Nephron progenitor cell (in vitro differentiated cells): ENCODE results near the gene NR6A1.
A peak's percentile ranks its signal among the peaks of the same experiment; 100 is the strongest.

ENCODE experiments used
- DNase-seq: peaks from one replicate; pipeline ENCODE4 v3.0.0; 2021
- H3K27ac Mint-ChIP-seq: 2 replicates; pipeline ENCODE4 v1.8.0; 2021; ENCODE audit warnings: mild to moderate bottlenecking, moderate library complexity, mixed read lengths
- H3K27me3 Mint-ChIP-seq: 2 replicates; pipeline ENCODE4 v1.8.0; 2021; ENCODE audit warnings: mild to moderate bottlenecking, low read depth, mixed read lengths; ENCODE audit not compliant: poor library complexity
- H3K36me3 Mint-ChIP-seq: 2 replicates; pipeline ENCODE4 v1.8.0; 2021; ENCODE audit warnings: low read depth, mixed read lengths
- H3K4me1 Mint-ChIP-seq: 2 replicates; pipeline ENCODE4 v1.8.0; 2021; ENCODE audit warnings: mixed read lengths
- H3K4me3 Mint-ChIP-seq: 2 replicates; pipeline ENCODE4 v1.8.0; 2021; ENCODE audit warnings: mild to moderate bottlenecking, moderate library complexity, mixed read lengths
- H3K9me3 Mint-ChIP-seq: 2 replicates; pipeline ENCODE4 v1.8.0; 2021; ENCODE audit warnings: mild to moderate bottlenecking, moderate library complexity, mixed read lengths
- CTCF ChIP-seq: fragments of 200-600 bp; sonication (generic); IDR thresholded peaks from 2 replicates; pipeline ENCODE4 v1.5.0; 2021; ENCODE audit warnings: antibody characterized with exemption

NR6A1 gene

GRCh38 chr9:124771867-124772679 is 962 bp upstream of the NR6A1 start:
- peaks cover 30% of the 10 kb centered on the region for H3K27me3 Mint-ChIP-seq
- no peaks in the 10 kb centered on the region for H3K36me3 Mint-ChIP-seq
- H3K4me3 Mint-ChIP-seq: peak overlapping the region; percentile 84
- H3K9me3 Mint-ChIP-seq: no peaks in the 10 kb centered on the region
- H3K27ac Mint-ChIP-seq: peak overlapping the region; percentile 100
- TF ChIP-seq CTCF: peak; percentile 91
- peak; percentile 87 for DNase-seq
- H3K4me1 Mint-ChIP-seq: peaks cover 46% of the 10 kb centered on the region

- no peak for TF ChIP-seq CTCF
- H3K36me3 Mint-ChIP-seq: no peaks in the 10 kb centered on the region
- H3K9me3 Mint-ChIP-seq: no peaks in the 10 kb centered on the region
- H3K27me3 Mint-ChIP-seq: peaks cover 17% of the 10 kb centered on the region
- peak overlapping the region; percentile 91 for H3K4me3 Mint-ChIP-seq
- H3K27ac Mint-ChIP-seq: peak overlapping the region; percentile 99
- peaks cover 50% of the 10 kb centered on the region for H3K4me1 Mint-ChIP-seq
- peak; percentile 60 for DNase-seq
Measured at GRCh38 chr9:124770359-124771020, 621 bp downstream of the NR6A1 start.

GRCh38 chr9:124769549-124770358 is 1.4 kb downstream of the NR6A1 start:
- Mint-ChIP-seq H3K36me3 (no peaks in the 10 kb centered on the region), H3K4me3 (peak overlapping the region; percentile 91), H3K4me1 (peaks cover 57% of the 10 kb centered on the region), H3K9me3 (no peaks in the 10 kb centered on the region), H3K27ac (peak overlapping the region; percentile 99), H3K27me3 (peaks cover 11% of the 10 kb centered on the region)
- DNase-seq: peak; percentile 69
- no peak for TF ChIP-seq CTCF

GRCh38 chr9:124768750-124769548 is 2.2 kb downstream of the NR6A1 start:
- Mint-ChIP-seq H3K4me3 (peak overlapping the region; percentile 91), H3K9me3 (no peaks in the 10 kb centered on the region), H3K36me3 (no peaks in the 10 kb centered on the region), H3K4me1 (peaks cover 65% of the 10 kb centered on the region), H3K27me3 (peaks cover 4% of the 10 kb centered on the region), H3K27ac (peak overlapping the region; percentile 87)
- DNase-seq: no peak
- no peak for TF ChIP-seq CTCF

GRCh38 chr9:124768334-124768733 is 2.8 kb downstream of the NR6A1 start:
- Mint-ChIP-seq H3K36me3 (peaks cover under 1% of the 10 kb centered on the region), H3K27me3 (peaks cover 4% of the 10 kb centered on the region), H3K4me3 (peak overlapping the region; percentile 91), H3K4me1 (peaks cover 69% of the 10 kb centered on the region), H3K9me3 (no peaks in the 10 kb centered on the region), H3K27ac (no peak overlapping the region)
- no peak for TF ChIP-seq CTCF
- DNase-seq: no peak
